WTC11 (cell line): ENCODE data around the gene LHX2. TPM values are rescaled to one million over a fixed set of nuclear protein-coding genes. Genes with fewer than 3 reads are reported as not detected.

Experiments
- ATAC-seq: fragments of 200-7000 bp; cut with Tn5 transposase; 2 replicates; pipeline ENCODE4 v1.10.0; 2021; ENCODE audit warnings: mild to moderate bottlenecking, moderate library complexity
- CTCF ChIA-PET: fragments of 300-600 bp; sonication (Branson Sonifier 250); formaldehyde crosslinking; loops from one replicate; lab custom pipeline; 2021; ENCODE audit warnings: antibody characterized with exemption; lab: Charles Lee
- POLR2A ChIA-PET: fragments of 350-600 bp; sonication (Branson Sonifier 250); formaldehyde crosslinking; loops from one replicate; lab custom pipeline; 2021; ENCODE audit warnings: antibody characterized with exemption; lab: Charles Lee
- DNase-seq: peaks from one replicate; pipeline ENCODE4 v3.0.0; 2021; ENCODE audit warnings: low spot score
- H3K27ac Mint-ChIP-seq: 2 replicates; pipeline ENCODE4 v1.8.0; 2021; ENCODE audit warnings: mixed read lengths
- H3K27me3 Mint-ChIP-seq: 2 replicates; pipeline ENCODE4 v1.8.0; 2021; ENCODE audit warnings: low read depth, mild to moderate bottlenecking, moderate library complexity, mixed read lengths
- H3K36me3 Mint-ChIP-seq: 2 replicates; pipeline ENCODE4 v1.8.0; 2021; ENCODE audit warnings: mixed read lengths
- H3K4me1 Mint-ChIP-seq: 2 replicates; pipeline ENCODE4 v1.8.0; 2022; ENCODE audit warnings: mixed read lengths
- H3K4me3 Mint-ChIP-seq: 2 replicates; pipeline ENCODE4 v1.8.0; 2021; ENCODE audit warnings: mild to moderate bottlenecking, moderate library complexity, mixed read lengths
- H3K9me3 Mint-ChIP-seq: 2 replicates; pipeline ENCODE4 v1.8.0; 2021; ENCODE audit warnings: mixed read lengths
- ATF6 ChIP-seq: sonication (generic); formaldehyde crosslinking; IDR thresholded peaks from 2 replicates; pipeline ENCODE4 v1.8.1; 2023; ENCODE audit warnings: mild to moderate bottlenecking, missing genetic modification reagents
- ELF4 ChIP-seq: sonication (generic); formaldehyde crosslinking; IDR thresholded peaks from 2 replicates; pipeline ENCODE4 v1.8.1; 2022; ENCODE audit warnings: low read depth, mild to moderate bottlenecking, moderate library complexity, missing genetic modification reagents
- FOXJ3 ChIP-seq: sonication (generic); formaldehyde crosslinking; IDR thresholded peaks from 2 replicates; pipeline ENCODE4 v1.9.0; 2021; ENCODE audit warnings: missing genetic modification reagents, mild to moderate bottlenecking, borderline replicate concordance
- PRDM15 ChIP-seq: sonication (generic); formaldehyde crosslinking; IDR thresholded peaks from 2 replicates; pipeline ENCODE4 v1.8.0; 2022; ENCODE audit warnings: missing genetic modification reagents
- TCF7 ChIP-seq: sonication (generic); formaldehyde crosslinking; IDR thresholded peaks from 2 replicates; pipeline ENCODE4 v1.8.0; 2022; ENCODE audit warnings: mild to moderate bottlenecking, low read depth, missing genetic modification reagents, moderate library complexity
- TP53 ChIP-seq: sonication (generic); formaldehyde crosslinking; IDR thresholded peaks from 2 replicates; pipeline ENCODE4 v1.8.1; 2023; ENCODE audit warnings: mild to moderate bottlenecking, missing genetic modification reagents
- total RNA-seq: library from RNA; stranded (reverse); gene quantifications from 3 replicates; pipeline ENCODE4 v1.2.3, GENCODE V29; 2021
- TF ChIP-seq, protein P1 (sequence below): sonication (generic); formaldehyde crosslinking; conservative IDR thresholded peaks from 2 replicates; pipeline ENCODE4 v1.8.1; 2023; ENCODE audit warnings: mild to moderate bottlenecking, low read depth, missing genetic modification reagents, moderate library complexity
- TF ChIP-seq, protein P2 (sequence below): fragments of 250-450 bp; sonication (Bioruptor Pico); IDR thresholded peaks from 2 replicates; pipeline ENCODE4 v1.9.0; 2021; ENCODE audit warnings: mild to moderate bottlenecking, borderline replicate concordance
- TF ChIP-seq, protein P3 (sequence below): sonication (generic); formaldehyde crosslinking; IDR thresholded peaks from 2 replicates; pipeline ENCODE4 v1.8.1; 2022; ENCODE audit warnings: mild to moderate bottlenecking, missing genetic modification reagents, moderate library complexity, borderline replicate concordance

LHX2 gene
- total RNA-seq, 1 experiment from 2014 or later, result 0.42 TPM

DNA sequence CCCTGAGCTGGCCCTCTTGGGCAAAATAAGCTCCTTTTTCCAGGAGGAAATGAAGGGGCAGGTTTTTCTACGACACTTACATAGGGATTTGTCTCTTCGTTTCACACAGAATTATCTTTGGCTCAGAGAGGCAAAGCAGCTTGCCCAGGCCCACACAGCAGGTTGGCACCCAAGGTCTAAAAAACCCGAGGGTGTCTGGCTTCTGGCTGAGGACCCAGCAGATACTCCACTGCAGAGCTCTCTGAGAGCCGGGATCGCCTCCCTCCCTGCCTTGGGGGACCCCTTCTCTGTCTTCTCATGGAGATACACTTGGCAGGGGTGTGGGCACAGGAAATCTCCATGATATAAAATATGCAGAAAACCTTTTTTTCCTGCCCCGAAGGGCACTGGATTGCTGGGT is 29.0 kb upstream of the LHX2 start (continued):
- TF ChIP-seq TP53 (no peak), FOXJ3 (no peak), ATF6 (no peak), ELF4 (CRISPR knock-in tag) (no peak)
- TF ChIP-seq, protein P1, sequence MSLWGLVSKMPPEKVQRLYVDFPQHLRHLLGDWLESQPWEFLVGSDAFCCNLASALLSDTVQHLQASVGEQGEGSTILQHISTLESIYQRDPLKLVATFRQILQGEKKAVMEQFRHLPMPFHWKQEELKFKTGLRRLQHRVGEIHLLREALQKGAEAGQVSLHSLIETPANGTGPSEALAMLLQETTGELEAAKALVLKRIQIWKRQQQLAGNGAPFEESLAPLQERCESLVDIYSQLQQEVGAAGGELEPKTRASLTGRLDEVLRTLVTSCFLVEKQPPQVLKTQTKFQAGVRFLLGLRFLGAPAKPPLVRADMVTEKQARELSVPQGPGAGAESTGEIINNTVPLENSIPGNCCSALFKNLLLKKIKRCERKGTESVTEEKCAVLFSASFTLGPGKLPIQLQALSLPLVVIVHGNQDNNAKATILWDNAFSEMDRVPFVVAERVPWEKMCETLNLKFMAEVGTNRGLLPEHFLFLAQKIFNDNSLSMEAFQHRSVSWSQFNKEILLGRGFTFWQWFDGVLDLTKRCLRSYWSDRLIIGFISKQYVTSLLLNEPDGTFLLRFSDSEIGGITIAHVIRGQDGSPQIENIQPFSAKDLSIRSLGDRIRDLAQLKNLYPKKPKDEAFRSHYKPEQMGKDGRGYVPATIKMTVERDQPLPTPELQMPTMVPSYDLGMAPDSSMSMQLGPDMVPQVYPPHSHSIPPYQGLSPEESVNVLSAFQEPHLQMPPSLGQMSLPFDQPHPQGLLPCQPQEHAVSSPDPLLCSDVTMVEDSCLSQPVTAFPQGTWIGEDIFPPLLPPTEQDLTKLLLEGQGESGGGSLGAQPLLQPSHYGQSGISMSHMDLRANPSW (CRISPR knock-in tag), result no peak
- TF ChIP-seq, protein P2, sequence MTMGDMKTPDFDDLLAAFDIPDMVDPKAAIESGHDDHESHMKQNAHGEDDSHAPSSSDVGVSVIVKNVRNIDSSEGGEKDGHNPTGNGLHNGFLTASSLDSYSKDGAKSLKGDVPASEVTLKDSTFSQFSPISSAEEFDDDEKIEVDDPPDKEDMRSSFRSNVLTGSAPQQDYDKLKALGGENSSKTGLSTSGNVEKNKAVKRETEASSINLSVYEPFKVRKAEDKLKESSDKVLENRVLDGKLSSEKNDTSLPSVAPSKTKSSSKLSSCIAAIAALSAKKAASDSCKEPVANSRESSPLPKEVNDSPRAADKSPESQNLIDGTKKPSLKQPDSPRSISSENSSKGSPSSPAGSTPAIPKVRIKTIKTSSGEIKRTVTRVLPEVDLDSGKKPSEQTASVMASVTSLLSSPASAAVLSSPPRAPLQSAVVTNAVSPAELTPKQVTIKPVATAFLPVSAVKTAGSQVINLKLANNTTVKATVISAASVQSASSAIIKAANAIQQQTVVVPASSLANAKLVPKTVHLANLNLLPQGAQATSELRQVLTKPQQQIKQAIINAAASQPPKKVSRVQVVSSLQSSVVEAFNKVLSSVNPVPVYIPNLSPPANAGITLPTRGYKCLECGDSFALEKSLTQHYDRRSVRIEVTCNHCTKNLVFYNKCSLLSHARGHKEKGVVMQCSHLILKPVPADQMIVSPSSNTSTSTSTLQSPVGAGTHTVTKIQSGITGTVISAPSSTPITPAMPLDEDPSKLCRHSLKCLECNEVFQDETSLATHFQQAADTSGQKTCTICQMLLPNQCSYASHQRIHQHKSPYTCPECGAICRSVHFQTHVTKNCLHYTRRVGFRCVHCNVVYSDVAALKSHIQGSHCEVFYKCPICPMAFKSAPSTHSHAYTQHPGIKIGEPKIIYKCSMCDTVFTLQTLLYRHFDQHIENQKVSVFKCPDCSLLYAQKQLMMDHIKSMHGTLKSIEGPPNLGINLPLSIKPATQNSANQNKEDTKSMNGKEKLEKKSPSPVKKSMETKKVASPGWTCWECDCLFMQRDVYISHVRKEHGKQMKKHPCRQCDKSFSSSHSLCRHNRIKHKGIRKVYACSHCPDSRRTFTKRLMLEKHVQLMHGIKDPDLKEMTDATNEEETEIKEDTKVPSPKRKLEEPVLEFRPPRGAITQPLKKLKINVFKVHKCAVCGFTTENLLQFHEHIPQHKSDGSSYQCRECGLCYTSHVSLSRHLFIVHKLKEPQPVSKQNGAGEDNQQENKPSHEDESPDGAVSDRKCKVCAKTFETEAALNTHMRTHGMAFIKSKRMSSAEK, result no peak
- TF ChIP-seq, protein P3, sequence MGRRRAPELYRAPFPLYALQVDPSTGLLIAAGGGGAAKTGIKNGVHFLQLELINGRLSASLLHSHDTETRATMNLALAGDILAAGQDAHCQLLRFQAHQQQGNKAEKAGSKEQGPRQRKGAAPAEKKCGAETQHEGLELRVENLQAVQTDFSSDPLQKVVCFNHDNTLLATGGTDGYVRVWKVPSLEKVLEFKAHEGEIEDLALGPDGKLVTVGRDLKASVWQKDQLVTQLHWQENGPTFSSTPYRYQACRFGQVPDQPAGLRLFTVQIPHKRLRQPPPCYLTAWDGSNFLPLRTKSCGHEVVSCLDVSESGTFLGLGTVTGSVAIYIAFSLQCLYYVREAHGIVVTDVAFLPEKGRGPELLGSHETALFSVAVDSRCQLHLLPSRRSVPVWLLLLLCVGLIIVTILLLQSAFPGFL (CRISPR knock-in tag), result no peak

DNA sequence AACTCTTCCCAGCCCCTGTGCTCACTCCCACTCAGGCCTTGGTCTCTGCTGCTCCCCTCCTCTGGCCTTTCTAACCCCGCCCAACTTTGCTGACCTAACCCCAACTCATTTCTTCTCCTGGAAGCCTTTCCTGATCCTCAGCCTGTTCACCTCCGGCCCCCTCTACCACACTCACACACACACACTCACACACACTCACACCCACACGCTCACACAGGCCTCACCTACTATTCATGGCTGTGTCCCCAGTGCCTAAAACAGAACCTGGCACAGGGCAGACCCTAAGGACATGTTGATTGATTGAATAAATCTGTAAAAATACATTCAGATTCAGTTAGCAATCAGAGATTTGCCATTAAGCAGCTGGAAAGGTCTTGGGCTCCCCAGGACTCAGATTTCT is 28.5 kb upstream of the LHX2 start:
- no peak for DNase-seq
- Mint-ChIP-seq H3K4me3 (no peak overlapping the region), H3K9me3 (no peaks in the 10 kb centered on the region), H3K27ac (no peak overlapping the region), H3K4me1 (no peaks in the 10 kb centered on the region), H3K27me3 (peaks cover 57% of the 10 kb centered on the region), H3K36me3 (no peaks in the 10 kb centered on the region)
- CTCF ChIA-PET, result interaction anchor here (0.6 kb wide), 1 partner anchor 194 kb away, joined by 3 read pairs; no protein-coding TSS in a partner anchor
- POLR2A ChIA-PET, result no interaction called here
- TF ChIP-seq PRDM15 (CRISPR knock-in tag), result no peak
- TF ChIP-seq TCF7, result no peak
- TF ChIP-seq ATF6, result no peak
- no peak; the same call in 1 of the 2 replicates for ATAC-seq
